ENCODE results near the gene PRXL2B. TPM values are rescaled to one million over a fixed set of nuclear protein-coding genes. Genes with fewer than 3 reads are reported as not detected.
A peak's percentile ranks its signal among the peaks of the same experiment; 100 is the strongest.

Gene PRXL2B
- total RNA-seq, 1 donor from 2014 or later: 10.0 TPM

GRCh38 chr1:2627746-2628145 is 41.2 kb downstream of the PRXL2B start:
- peaks cover 6% of the 10 kb centered on the region for H3K36me3 Mint-ChIP-seq
- TF ChIP-seq, protein P1, sequence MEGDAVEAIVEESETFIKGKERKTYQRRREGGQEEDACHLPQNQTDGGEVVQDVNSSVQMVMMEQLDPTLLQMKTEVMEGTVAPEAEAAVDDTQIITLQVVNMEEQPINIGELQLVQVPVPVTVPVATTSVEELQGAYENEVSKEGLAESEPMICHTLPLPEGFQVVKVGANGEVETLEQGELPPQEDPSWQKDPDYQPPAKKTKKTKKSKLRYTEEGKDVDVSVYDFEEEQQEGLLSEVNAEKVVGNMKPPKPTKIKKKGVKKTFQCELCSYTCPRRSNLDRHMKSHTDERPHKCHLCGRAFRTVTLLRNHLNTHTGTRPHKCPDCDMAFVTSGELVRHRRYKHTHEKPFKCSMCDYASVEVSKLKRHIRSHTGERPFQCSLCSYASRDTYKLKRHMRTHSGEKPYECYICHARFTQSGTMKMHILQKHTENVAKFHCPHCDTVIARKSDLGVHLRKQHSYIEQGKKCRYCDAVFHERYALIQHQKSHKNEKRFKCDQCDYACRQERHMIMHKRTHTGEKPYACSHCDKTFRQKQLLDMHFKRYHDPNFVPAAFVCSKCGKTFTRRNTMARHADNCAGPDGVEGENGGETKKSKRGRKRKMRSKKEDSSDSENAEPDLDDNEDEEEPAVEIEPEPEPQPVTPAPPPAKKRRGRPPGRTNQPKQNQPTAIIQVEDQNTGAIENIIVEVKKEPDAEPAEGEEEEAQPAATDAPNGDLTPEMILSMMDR (IDR thresholded peaks at IDR 0.05): no peak
- TF ChIP-seq EZH2phosphoT487 (IDR thresholded peaks at IDR 0.05): no peak
- no peak for TF ChIP-seq EZH2 (IDR thresholded peaks at IDR 0.05)
- Histone ChIP-seq H3K4me2 (no peak overlapping the region), H4K20me1 (ENCODE audit: low read depth) (no peaks in the 10 kb centered on the region), H3K9me3 (ENCODE audit: low read depth) (no peaks in the 10 kb centered on the region), H3K27me3 (peaks cover 70% of the 10 kb centered on the region), H3F3A (ENCODE audit: low read depth) (peaks cover 19% of the 10 kb centered on the region), H3K4me3 (no peak overlapping the region), H3K36me3 (no peaks in the 10 kb centered on the region), H3K9ac (no peak overlapping the region), H2AFZ (replicated peaks) (no peak overlapping the region), H3K4me1 (peaks cover 5% of the 10 kb centered on the region), H3K27ac (no peak overlapping the region), H3K79me2 (ENCODE audit: low read depth) (no peaks in the 10 kb centered on the region)
- peaks cover 37% of the 10 kb centered on the region for H3K27me3 Mint-ChIP-seq (ENCODE audit: insufficient read depth, low read depth)
- peaks cover 8% of the 10 kb centered on the region for H3K9me3 Mint-ChIP-seq
- H3K4me1 Mint-ChIP-seq: peaks cover 19% of the 10 kb centered on the region
- no peak for DNase-seq (ENCODE audit: low spot score)
- H3K4me3 Mint-ChIP-seq: peak overlapping the region; percentile 75
- H3K27ac Mint-ChIP-seq: no peak overlapping the region

- H3F3A ChIP-seq (ENCODE audit: low read depth): peaks cover 19% of the 10 kb centered on the region
- peak; percentile 39 for DNase-seq (ENCODE audit: low spot score)
- H4K20me1 ChIP-seq (ENCODE audit: low read depth): no peaks in the 10 kb centered on the region
- no peak overlapping the region for H3K27ac ChIP-seq
- Mint-ChIP-seq H3K27me3 (ENCODE audit: insufficient read depth, low read depth) (peaks cover 37% of the 10 kb centered on the region), H3K9me3 (peaks cover 8% of the 10 kb centered on the region), H3K36me3 (peaks cover 6% of the 10 kb centered on the region), H3K4me3 (peak overlapping the region; percentile 59), H3K4me1 (peaks cover 19% of the 10 kb centered on the region), H3K27ac (no peak overlapping the region)
- H3K4me1 ChIP-seq: peaks cover 8% of the 10 kb centered on the region
- H3K79me2 ChIP-seq (ENCODE audit: low read depth): no peaks in the 10 kb centered on the region
- H3K9ac ChIP-seq: no peak overlapping the region
- peak overlapping the region; percentile 49 for H3K4me3 ChIP-seq
- TF ChIP-seq, protein P1 (IDR thresholded peaks at IDR 0.05): no peak
- peak; percentile 85 for TF ChIP-seq EZH2 (IDR thresholded peaks at IDR 0.05)
- peak; percentile 70 for TF ChIP-seq EZH2phosphoT487 (IDR thresholded peaks at IDR 0.05)
- peak overlapping the region; percentile 80 for H3K4me2 ChIP-seq
- H2AFZ ChIP-seq (replicated peaks): no peak overlapping the region
- H3K36me3 ChIP-seq: no peaks in the 10 kb centered on the region
- H3K9me3 ChIP-seq (ENCODE audit: low read depth): no peaks in the 10 kb centered on the region
- peaks cover 70% of the 10 kb centered on the region for H3K27me3 ChIP-seq
These were observed 41.8 kb downstream of the PRXL2B start for GRCh38 chr1:2628191-2628932.

GRCh38 chr1:2628933-2629626 is 42.5 kb downstream of the PRXL2B start:
- Histone ChIP-seq H3K27me3 (peaks cover 66% of the 10 kb centered on the region), H3K27ac (no peak overlapping the region), H3K79me2 (ENCODE audit: low read depth) (no peaks in the 10 kb centered on the region), H3K9me3 (ENCODE audit: low read depth) (no peaks in the 10 kb centered on the region), H3K4me3 (peak overlapping the region; percentile 49), H2AFZ (replicated peaks) (no peak overlapping the region), H3K9ac (no peak overlapping the region), H3F3A (ENCODE audit: low read depth) (peaks cover 19% of the 10 kb centered on the region), H4K20me1 (ENCODE audit: low read depth) (no peaks in the 10 kb centered on the region), H3K4me1 (peaks cover 8% of the 10 kb centered on the region), H3K36me3 (no peaks in the 10 kb centered on the region), H3K4me2 (peak overlapping the region; percentile 80)
- peak; percentile 58 for DNase-seq (ENCODE audit: low spot score)
- TF ChIP-seq EZH2 (IDR thresholded peaks at IDR 0.05): peak; percentile 73
- TF ChIP-seq, protein P1 (IDR thresholded peaks at IDR 0.05): no peak
- peak; percentile 64 for TF ChIP-seq EZH2phosphoT487 (IDR thresholded peaks at IDR 0.05)
- peaks cover 37% of the 10 kb centered on the region for H3K27me3 Mint-ChIP-seq (ENCODE audit: insufficient read depth, low read depth)
- H3K4me1 Mint-ChIP-seq: peaks cover 19% of the 10 kb centered on the region
- H3K4me3 Mint-ChIP-seq: peak overlapping the region; percentile 79
- H3K9me3 Mint-ChIP-seq: peaks cover 8% of the 10 kb centered on the region
- H3K36me3 Mint-ChIP-seq: peaks cover 6% of the 10 kb centered on the region
- no peak overlapping the region for H3K27ac Mint-ChIP-seq

Measured in neural progenitor cell (in vitro differentiated cells).